GM10266 (cell line): ENCODE results near the gene RIPOR1.

Source experiments
- DNase-seq: peaks from one replicate; pipeline ENCODE4 v3.0.0; 2012; ENCODE audit errors: extremely low spot score
- CTCF ChIP-seq: IDR thresholded peaks from 2 replicates; pipeline ENCODE4 v1.5.1; 2012; ENCODE audit warnings: mild to moderate bottlenecking, low read depth; ENCODE audit not compliant: control insufficient read depth, insufficient read depth; ENCODE audit errors: missing control alignments

The RIPOR1 gene

GRCh38 chr16:67528222-67528869 lies at the start of gene RIPOR1:
Gene RIPOR1 (plus strand): TSS chr16:67528829. CDS start chr16:67538447, 9,618 bp downstream.
- no peak for TF ChIP-seq CTCF
- peak; percentile 86 for DNase-seq

- peak; percentile 95 for DNase-seq
- TF ChIP-seq CTCF, result peak; percentile 91
Observed at GRCh38 chr16:67480833-67481560, 47.6 kb upstream of the RIPOR1 start, which contains the start of gene ATP6V0D1. Gene ATP6V0D1 (minus strand): TSS chr16:67481157. CDS start chr16:67481086, 71 bp downstream.

GRCh38 chr16:67481561-67482232 lies 46.9 kb upstream of the RIPOR1 start:
- TF ChIP-seq CTCF, result no peak
- no peak for DNase-seq

- no peak for DNase-seq
- no peak for TF ChIP-seq CTCF
Observed at GRCh38 chr16:67482233-67482924, 46.2 kb upstream of the RIPOR1 start.

GRCh38 chr16:67483150-67483549 lies 45.5 kb upstream of the RIPOR1 start, which contains the start of gene AGRP:
Gene AGRP (minus strand): TSS chr16:67483547. CDS start chr16:67483398, 149 bp downstream.
- no peak for TF ChIP-seq CTCF
- DNase-seq, result no peak

GRCh38 chr16:67483731-67484525 lies 44.7 kb upstream of the RIPOR1 start:
- DNase-seq, result no peak
- no peak for TF ChIP-seq CTCF
